Measurements from ENCODE around the gene RABGAP1L. TPM values are rescaled to one million over a fixed set of nuclear protein-coding genes. Genes with fewer than 3 reads are reported as not detected.

The RABGAP1L gene
- total and polyA plus RNA-seq, 2 of the 8 experiments (the other 6 are each of a cell fraction or from before 2014, with no cell fraction given): 33.3 to 156 TPM

DNA sequence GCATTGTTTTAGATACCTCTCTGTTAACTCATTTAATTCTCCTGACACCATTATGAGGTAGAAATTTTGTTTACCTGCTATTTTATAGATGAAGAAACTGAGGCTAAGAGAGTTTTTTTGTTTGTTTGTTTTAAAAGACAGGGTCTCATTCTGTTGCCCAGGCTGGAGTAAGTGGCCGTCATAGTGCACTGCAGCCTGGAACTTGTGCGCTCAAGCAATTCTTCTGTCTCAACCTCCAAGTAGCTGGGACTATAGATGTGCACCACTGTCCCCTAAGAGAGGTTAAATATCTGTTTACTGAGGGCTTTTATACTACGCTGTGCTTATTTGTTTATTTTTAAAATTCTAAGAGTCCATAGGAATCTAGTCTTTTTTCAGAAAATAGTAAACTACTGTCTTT is 796.8 kb downstream of the RABGAP1L start:
- Histone ChIP-seq H2AK5ac (ENCODE audit: low read depth, low read length) (no peak overlapping the region), H4K20me1 (replicated peaks in 1 of 2; ENCODE audit: control insufficient read depth in 1 of 2, insufficient read depth in 2 of 2, low read length in 2 of 2) (peaks cover 5 to 8% of the 10 kb centered on the region in 2 experiments), H2BK15ac (ENCODE audit: low read length) (no peak overlapping the region), H2BK20ac (ENCODE audit: low read length) (no peak overlapping the region), H3K4me2 (ENCODE audit: insufficient read depth in 1 of 2, low read depth in 2 of 2, low read length in 2 of 2) (no peak overlapping the region), H3K23me2 (ENCODE audit: low read depth, low read length) (no peaks in the 10 kb centered on the region), H3K36me3 (ENCODE audit: control insufficient read depth in 2 of 4, insufficient read depth in 4 of 4, low read length in 3 of 4) (peaks cover 0 to 56% (median 29%) of the 10 kb centered on the region in 4 experiments; a peak in 6 of 8 replicates), H2BK12ac (ENCODE audit: low read depth, low read length) (no peak overlapping the region), H3K4me1 (replicated peaks in 1 of 4; ENCODE audit: control insufficient read depth in 3 of 4, insufficient read depth in 4 of 4, low read length in 3 of 4) (peaks cover 0 to 2% (median under 1%) of the 10 kb centered on the region in 4 experiments; a peak in 3 of 7 replicates), H3K23ac (ENCODE audit: insufficient read length) (no peak overlapping the region), H3K9me3 (ENCODE audit: insufficient read depth in 2 of 2, low read depth in 1 of 2, low read length in 1 of 2) (no peaks in the 10 kb centered on the region), H3K56ac (replicated peaks; ENCODE audit: insufficient read length, low read depth, low read length) (no peak overlapping the region), H3K27ac (ENCODE audit: low read depth, low read length) (no peak overlapping the region), H3K9ac (replicated peaks in 1 of 4; ENCODE audit: extremely low read depth in 1 of 4, low read depth in 3 of 4, low read length in 3 of 4) (no peak overlapping the region), H3K27me3 (replicated peaks in 1 of 4; ENCODE audit: control insufficient read depth in 3 of 4, extremely low read depth in 1 of 4, insufficient read depth in 3 of 4, low read length in 3 of 4) (no peaks in the 10 kb centered on the region), H3K4me3 (ENCODE audit: extremely low read depth in 1 of 4, insufficient read depth in 2 of 4, low read depth in 3 of 4, low read length in 4 of 4) (no peak overlapping the region), H3K4ac (replicated peaks; ENCODE audit: insufficient read length, low read depth, low read length) (no peak overlapping the region), H2BK120ac (replicated peaks; ENCODE audit: low read depth, low read length) (no peak overlapping the region), H4K5ac (ENCODE audit: insufficient read length, low read depth, low read length) (no peak overlapping the region), H3K79me1 (ENCODE audit: low read depth, low read length) (peaks cover 4% of the 10 kb centered on the region; the same call in 1 of the 2 replicates), H2BK5ac (ENCODE audit: low read depth, low read length) (no peak overlapping the region), H3K18ac (ENCODE audit: extremely low read depth, low read length) (no peak overlapping the region), H2AFZ (ENCODE audit: low read length) (no peak overlapping the region), H4K8ac (ENCODE audit: extremely low read depth, insufficient read depth, low read length) (no peak overlapping the region), H3K14ac (ENCODE audit: insufficient read length) (no peak overlapping the region), H4K91ac (replicated peaks; ENCODE audit: insufficient read length, low read length) (no peak overlapping the region), H3K79me2 (ENCODE audit: control insufficient read depth in 1 of 2, insufficient read depth in 2 of 2, low read length in 2 of 2) (peaks cover 0 to 64% of the 10 kb centered on the region in 2 experiments; a peak in 3 of 4 replicates)
- WGBS, 2 experiments (ENCODE audit: extremely low coverage in 1 of 2, insufficient coverage in 1 of 2, insufficient read length in 1 of 2, insufficient replicate concordance in 2 of 2, low coverage in 1 of 2, low lambda C conversion rate in 2 of 2, missing lambda C conversion rate in 1 of 2): 87% methylated on average over 3 of the region's 3 CpGs; no CpG with 5 or more reads in 1 of the 2 experiments
- ChIA-PET CTCF (ENCODE audit: partially characterized antibody) (no interaction called here), POLR2A (ENCODE audit: partially characterized antibody) (no interaction called here)
- FAIRE-seq (no peak), DNase-seq (ENCODE audit: low read depth in 1 of 2, low spot score in 2 of 2) (no peak)
- TF ChIP-seq CEBPB (IDR thresholded peaks at IDR 0.05; ENCODE audit: low read depth, low read length) (no peak), CREB1 (IDR thresholded peaks at IDR 0.05) (no peak), HDAC6 (IDR thresholded peaks at IDR 0.05; ENCODE audit: low read depth, low read length) (no peak), GABPA (IDR thresholded peaks at IDR 0.05; ENCODE audit: borderline replicate concordance, insufficient read depth, low read length) (no peak), RAD21 (IDR thresholded peaks at IDR 0.05 in 1 of 2, conservative IDR thresholded peaks at IDR 0.05 in 1 of 2; ENCODE audit: low read depth in 2 of 2, low read length in 2 of 2) (no peak), KDM5A (IDR thresholded peaks at IDR 0.05; ENCODE audit: low read length) (no peak), NANOG (IDR thresholded peaks at IDR 0.05; ENCODE audit: insufficient read depth, low read depth, low read length, poor library complexity, severe bottlenecking) (no peak), BACH1 (IDR thresholded peaks at IDR 0.05; ENCODE audit: low read length) (no peak), KDM4A (IDR thresholded peaks at IDR 0.05; ENCODE audit: low read depth, low read length, severe bottlenecking) (no peak), PHF8 (conservative IDR thresholded peaks at IDR 0.05; ENCODE audit: low read depth, low read length) (no peak), HDAC2 (IDR thresholded peaks at IDR 0.05; ENCODE audit: borderline replicate concordance in 1 of 2, low read depth in 2 of 2, low read length in 2 of 2) (no peak), TAF1 (IDR thresholded peaks at IDR 0.05; ENCODE audit: low read depth, low read length) (no peak), TAF7 (optimal IDR thresholded peaks at IDR 0.05; ENCODE audit: borderline replicate concordance, low read depth, low read length) (no peak), POLR2A (IDR thresholded peaks at IDR 0.05; ENCODE audit: control extremely low read depth in 1 of 2, low read depth in 2 of 2, low read length in 2 of 2) (no peak), RFX5 (IDR thresholded peaks at IDR 0.05; ENCODE audit: borderline replicate concordance, low read depth, low read length) (no peak)

Data from H1 (cell line).